Panc1 (cell line): ENCODE data around the gene LCE1B.

ENCODE experiments used
- CTCF ChIP-seq: fragments of 450-650 bp; IDR thresholded peaks from 2 replicates; pipeline ENCODE4 v1.5.1; 2017; ENCODE audit warnings: mild to moderate bottlenecking
- POLR2AphosphoS5 ChIP-seq: IDR thresholded peaks from 2 replicates; pipeline ENCODE4 v1.6.1; 2012; ENCODE audit warnings: mild to moderate bottlenecking, low read depth, low read length, moderate library complexity
- REST ChIP-seq, 2 experiments: IDR thresholded peaks; 2 replicates each; pipeline ENCODE4 v1.6.1; 2011 to 2012; ENCODE audit warnings: low read depth in 2 of 2, control low read depth in 1 of 2, low read length in 1 of 2, mild to moderate bottlenecking in 1 of 2, moderate library complexity in 1 of 2; ENCODE audit not compliant: insufficient read depth in 1 of 2
- TCF7L2 ChIP-seq: IDR thresholded peaks from 2 replicates; pipeline ENCODE4 v1.6.1; 2011; ENCODE audit warnings: mild to moderate bottlenecking, low read depth, low read length, inconsistent platforms

- TF ChIP-seq POLR2AphosphoS5 (no peak), CTCF (no peak), REST (IDR thresholded peaks at IDR 0.05; ENCODE audit: insufficient read depth in 1 of 2, low read depth in 2 of 2, low read length in 1 of 2) (no peak), TCF7L2 (no peak)
Observed at GRCh38 chr1:152842556-152842955, 30.8 kb downstream of the LCE1B start, which contains the start of gene LCE6A.
